Measurements from ENCODE around the gene LRRC3.

LRRC3 gene

DNA sequence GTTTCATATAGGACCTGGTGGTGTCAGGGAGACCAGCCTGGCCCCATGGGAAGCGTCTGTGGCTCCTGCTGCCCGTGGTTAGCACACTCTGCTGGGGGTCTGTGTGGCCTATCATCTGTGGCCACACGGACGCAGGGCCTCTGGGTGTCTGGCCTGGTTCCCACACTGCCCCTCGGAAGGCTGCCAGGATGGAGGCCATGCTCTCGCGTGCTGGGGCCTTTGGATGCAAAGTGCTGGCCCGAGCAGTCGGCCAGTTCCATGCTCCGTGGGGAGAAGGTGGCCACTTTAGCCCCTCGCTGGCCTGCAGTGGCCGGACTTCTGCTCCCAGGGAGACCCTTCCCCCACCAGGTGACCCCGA is 20.8 kb upstream of the LRRC3 start:
- peaks cover 33% of the 10 kb centered on the region for H3K4me1 ChIP-seq (ENCODE audit: control insufficient read depth, insufficient read depth, low read length)
- H3K4me3 ChIP-seq (ENCODE audit: low read length in 2 of 2) = no peak overlapping the region
- H3K9me3 ChIP-seq (ENCODE audit: control insufficient read depth in 2 of 2, low read length in 2 of 2) = no peaks in the 10 kb centered on the region
- H3K27ac ChIP-seq (ENCODE audit: low read length) = no peak overlapping the region
- no peaks in the 10 kb centered on the region for H3K36me3 ChIP-seq (ENCODE audit: control insufficient read depth in 2 of 2, insufficient read depth in 2 of 2, low read length in 2 of 2)
- H3K27me3 ChIP-seq (ENCODE audit: control insufficient read depth in 1 of 2, insufficient read depth in 2 of 2, low read length in 2 of 2) = no peaks in the 10 kb centered on the region
- no peak overlapping the region for H3K9ac ChIP-seq (ENCODE audit: low read length in 2 of 2)

DNA sequence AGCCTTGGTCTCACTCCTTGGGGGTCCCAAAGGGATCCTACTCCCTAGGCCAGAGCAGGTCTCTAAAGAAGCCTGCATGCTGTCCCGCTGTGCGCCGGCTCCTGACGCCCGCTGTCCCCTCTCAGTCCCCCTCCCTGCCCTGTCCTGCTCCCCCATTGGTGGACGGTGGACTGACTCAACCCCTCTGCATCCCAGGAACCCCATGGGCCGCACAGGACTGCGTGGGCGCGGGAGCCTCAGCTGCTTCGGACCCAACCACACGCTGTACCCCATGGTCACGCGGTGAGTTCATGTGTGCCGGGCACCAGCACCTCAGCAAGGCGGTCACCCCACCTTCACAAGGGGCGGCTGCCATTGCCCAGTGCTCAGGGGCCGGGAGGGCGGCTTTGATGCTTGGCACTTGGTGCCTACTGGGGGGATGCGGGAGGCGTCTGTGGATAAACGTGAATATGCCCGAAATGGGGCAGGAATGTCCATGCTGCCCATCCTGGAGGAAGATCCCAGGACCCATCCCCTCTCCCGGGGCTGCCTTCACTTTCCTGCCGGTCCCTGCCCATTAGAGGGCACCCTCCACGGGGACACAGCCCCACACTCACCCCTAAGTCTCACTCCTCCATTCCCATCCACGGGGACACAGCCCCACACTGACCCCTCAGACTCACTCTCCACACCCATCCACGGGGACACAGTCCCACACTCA is 20.2 kb upstream of the LRRC3 start:
- Histone ChIP-seq H3K9ac (ENCODE audit: low read length in 2 of 2) (no peak overlapping the region), H3K4me3 (ENCODE audit: low read length in 2 of 2) (no peak overlapping the region), H3K27ac (ENCODE audit: low read length) (no peak overlapping the region), H3K27me3 (ENCODE audit: control insufficient read depth in 1 of 2, insufficient read depth in 2 of 2, low read length in 2 of 2) (no peaks in the 10 kb centered on the region), H3K9me3 (ENCODE audit: control insufficient read depth in 2 of 2, low read length in 2 of 2) (no peaks in the 10 kb centered on the region), H3K36me3 (ENCODE audit: control insufficient read depth in 2 of 2, insufficient read depth in 2 of 2, low read length in 2 of 2) (no peaks in the 10 kb centered on the region), H3K4me1 (ENCODE audit: control insufficient read depth, insufficient read depth, low read length) (peaks cover 33% of the 10 kb centered on the region)

DNA sequence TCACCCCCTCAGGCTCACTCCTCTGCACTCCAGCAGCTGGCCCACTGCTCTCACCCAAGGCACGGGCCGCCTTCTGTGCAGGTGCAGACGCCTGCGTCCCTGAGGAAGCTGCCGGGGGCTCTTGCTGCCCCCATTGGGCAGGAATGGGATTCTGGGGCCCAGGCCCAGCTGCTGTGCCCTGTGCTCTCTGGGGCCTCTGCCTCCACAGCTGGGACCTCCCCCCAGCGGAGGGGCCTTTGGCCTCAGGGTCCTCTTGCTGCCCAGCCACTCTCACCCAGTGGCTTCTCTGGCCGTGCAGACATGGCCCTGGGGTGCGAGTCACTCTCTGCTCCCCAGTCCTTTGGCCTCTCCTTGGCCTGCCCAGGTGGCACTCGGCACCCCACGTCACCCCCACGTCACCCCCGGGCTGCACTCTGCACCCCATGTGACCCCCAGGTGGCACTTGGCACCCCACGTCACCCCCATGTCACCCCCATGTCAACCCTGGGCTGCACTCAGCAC is 19.1 kb upstream of the LRRC3 start:
- H3K9ac ChIP-seq (ENCODE audit: low read length in 2 of 2) = no peak overlapping the region
- no peak overlapping the region for H3K27ac ChIP-seq (ENCODE audit: low read length)
- peaks cover 35% of the 10 kb centered on the region for H3K4me1 ChIP-seq (ENCODE audit: control insufficient read depth, insufficient read depth, low read length)
- no peak overlapping the region for H3K4me3 ChIP-seq (ENCODE audit: low read length in 2 of 2)
- no peaks in the 10 kb centered on the region for H3K27me3 ChIP-seq (ENCODE audit: control insufficient read depth in 1 of 2, insufficient read depth in 2 of 2, low read length in 2 of 2)
- H3K9me3 ChIP-seq (ENCODE audit: control insufficient read depth in 2 of 2, low read length in 2 of 2) = no peaks in the 10 kb centered on the region
- no peaks in the 10 kb centered on the region for H3K36me3 ChIP-seq (ENCODE audit: control insufficient read depth in 2 of 2, insufficient read depth in 2 of 2, low read length in 2 of 2)

DNA sequence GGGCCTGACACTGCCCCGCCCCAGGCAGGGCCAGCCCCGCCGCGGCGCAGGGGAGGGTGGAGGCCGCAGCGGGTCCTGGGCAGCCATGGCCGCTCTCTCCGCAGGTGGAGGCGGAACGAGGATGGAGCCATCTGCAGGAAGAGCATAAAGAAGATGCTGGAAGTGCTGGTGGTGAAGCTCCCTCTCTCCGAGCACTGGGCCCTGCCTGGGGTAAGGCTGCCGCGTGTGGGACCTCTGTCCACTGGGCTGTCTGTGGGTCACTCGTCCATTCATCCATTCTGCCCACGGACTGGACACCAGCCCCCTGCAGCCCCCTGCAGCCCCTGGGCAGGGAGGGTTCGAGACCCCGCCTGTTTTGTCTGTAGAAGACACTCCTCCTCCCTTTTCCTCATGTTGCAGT is 18.4 kb upstream of the LRRC3 start:
- Histone ChIP-seq H3K36me3 (ENCODE audit: control insufficient read depth in 2 of 2, insufficient read depth in 2 of 2, low read length in 2 of 2) (no peaks in the 10 kb centered on the region), H3K9ac (ENCODE audit: low read length in 2 of 2) (peak overlapping the region in 1 of 2 donors; percentile 36), H3K27ac (ENCODE audit: low read length) (peak overlapping the region; percentile 92), H3K9me3 (ENCODE audit: control insufficient read depth in 2 of 2, low read length in 2 of 2) (no peaks in the 10 kb centered on the region), H3K4me3 (ENCODE audit: low read length in 2 of 2) (no peak overlapping the region), H3K27me3 (ENCODE audit: control insufficient read depth in 1 of 2, insufficient read depth in 2 of 2, low read length in 2 of 2) (no peaks in the 10 kb centered on the region), H3K4me1 (ENCODE audit: control insufficient read depth, insufficient read depth, low read length) (peaks cover 35% of the 10 kb centered on the region)

DNA sequence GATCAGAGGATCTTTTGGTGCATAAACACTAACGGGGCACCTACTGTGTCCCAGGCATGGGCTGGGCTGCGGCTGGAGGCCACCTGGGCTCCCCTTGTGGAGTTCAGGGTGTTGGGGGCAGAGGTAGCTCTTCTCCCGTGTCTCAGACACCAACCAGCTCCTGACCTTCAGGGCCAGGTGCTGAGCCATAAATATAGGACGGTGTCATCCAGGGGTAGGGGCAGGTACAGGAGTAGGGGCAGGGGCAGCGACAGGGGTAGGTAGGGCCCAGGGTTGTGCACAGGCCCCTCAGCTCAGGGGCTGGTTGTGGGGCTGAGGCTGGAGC is 18.0 kb upstream of the LRRC3 start:
- H3K27ac ChIP-seq (ENCODE audit: low read length) = peak overlapping the region; percentile 92
- H3K4me3 ChIP-seq (ENCODE audit: low read length in 2 of 2) = no peak overlapping the region
- H3K27me3 ChIP-seq (ENCODE audit: control insufficient read depth in 1 of 2, insufficient read depth in 2 of 2, low read length in 2 of 2) = no peaks in the 10 kb centered on the region

DNA sequence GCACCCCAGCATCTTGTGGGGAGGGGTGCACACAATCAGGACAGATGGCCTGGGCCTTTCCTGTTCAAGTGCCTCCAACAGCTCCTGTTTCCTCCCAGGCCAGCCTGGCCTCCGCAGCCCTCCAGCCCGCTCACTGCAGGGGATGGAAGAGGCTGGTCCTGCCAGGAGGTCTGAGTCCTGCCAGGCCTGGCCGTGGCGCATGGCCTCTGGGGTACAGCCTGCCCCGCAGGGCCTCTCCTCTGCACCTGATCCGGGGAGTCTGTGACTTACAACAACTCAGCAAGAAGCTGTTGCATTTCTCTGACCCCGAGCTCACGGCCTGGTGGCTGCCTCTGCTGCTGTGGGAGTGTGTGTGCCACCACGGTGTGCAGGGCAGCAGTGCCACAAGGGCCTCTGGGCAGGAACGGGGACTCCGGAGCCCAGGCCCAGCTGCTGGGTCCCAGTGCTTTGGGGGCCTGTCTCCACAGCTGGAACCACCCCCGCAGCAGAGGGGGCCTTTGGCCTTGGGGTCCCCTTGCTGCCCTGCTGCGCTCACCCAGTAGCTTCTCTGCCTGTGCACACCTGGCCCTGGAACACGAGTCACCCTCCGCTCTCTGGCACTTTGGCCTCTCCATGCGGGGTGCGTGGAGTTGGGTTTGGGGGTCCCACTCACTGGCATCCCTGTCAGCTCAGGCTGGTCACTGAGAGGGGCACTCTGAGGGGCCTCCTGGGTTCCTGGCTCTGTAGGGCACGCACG is 17.4 kb upstream of the LRRC3 start:
- Histone ChIP-seq H3K9ac (ENCODE audit: low read length in 2 of 2) (no peak overlapping the region), H3K27me3 (ENCODE audit: control insufficient read depth in 1 of 2, insufficient read depth in 2 of 2, low read length in 2 of 2) (no peaks in the 10 kb centered on the region), H3K36me3 (ENCODE audit: control insufficient read depth in 2 of 2, insufficient read depth in 2 of 2, low read length in 2 of 2) (no peaks in the 10 kb centered on the region), H3K9me3 (ENCODE audit: control insufficient read depth in 2 of 2, low read length in 2 of 2) (no peaks in the 10 kb centered on the region), H3K27ac (ENCODE audit: low read length) (peak overlapping the region; percentile 92), H3K4me3 (ENCODE audit: low read length in 2 of 2) (peak overlapping the region; percentile 22 to 54), H3K4me1 (ENCODE audit: control insufficient read depth, insufficient read depth, low read length) (peaks cover 35% of the 10 kb centered on the region)

More for the DNA sequence above, 18.0 kb upstream of the LRRC3 start:
- no peaks in the 10 kb centered on the region for H3K36me3 ChIP-seq (ENCODE audit: control insufficient read depth in 2 of 2, insufficient read depth in 2 of 2, low read length in 2 of 2)
- peaks cover 35% of the 10 kb centered on the region for H3K4me1 ChIP-seq (ENCODE audit: control insufficient read depth, insufficient read depth, low read length)
- H3K9ac ChIP-seq (ENCODE audit: low read length in 2 of 2) = peak overlapping the region in 1 of 2 donors; percentile 36
- no peaks in the 10 kb centered on the region for H3K9me3 ChIP-seq (ENCODE audit: control insufficient read depth in 2 of 2, low read length in 2 of 2)

DNA sequence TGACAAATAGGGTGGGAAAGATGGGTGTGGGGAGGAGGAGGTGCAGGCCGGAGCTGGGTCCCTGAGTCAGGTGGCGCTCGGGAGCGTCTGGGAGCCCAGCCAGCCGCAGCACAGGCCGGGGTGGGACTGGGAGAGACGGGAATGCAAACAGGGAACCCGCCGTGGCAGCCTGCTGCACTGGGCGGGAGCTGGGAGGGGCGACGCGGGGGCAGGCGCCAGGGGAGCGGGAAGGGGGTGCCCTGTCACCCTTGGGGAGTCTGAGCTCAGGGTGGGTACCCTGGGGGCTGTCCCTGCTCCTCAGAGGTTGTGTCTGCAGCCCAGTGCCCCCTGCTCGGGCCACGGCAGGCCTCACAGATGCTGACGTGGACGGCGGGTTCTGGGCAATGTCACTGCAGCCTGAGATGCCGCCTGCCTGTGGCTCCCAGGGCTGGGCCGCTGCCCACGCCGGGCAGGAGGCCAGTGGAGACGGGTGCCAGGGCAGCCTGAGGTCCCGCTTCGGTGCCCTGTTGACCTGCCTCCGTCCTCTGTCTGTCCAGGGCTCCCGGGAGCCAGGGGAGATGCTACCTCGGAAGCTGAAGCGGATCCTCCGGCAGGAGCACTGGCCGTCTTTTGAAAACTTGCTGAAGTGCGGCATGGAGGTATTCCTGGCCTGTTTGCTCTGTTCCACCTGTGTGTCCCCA is 16.6 kb upstream of the LRRC3 start:
- Histone ChIP-seq H3K4me1 (ENCODE audit: control insufficient read depth, insufficient read depth, low read length) (peaks cover 35% of the 10 kb centered on the region), H3K4me3 (ENCODE audit: low read length in 2 of 2) (peak overlapping the region; percentile 22 to 54), H3K9ac (ENCODE audit: low read length in 2 of 2) (peak overlapping the region in 1 of 2 donors; percentile 21), H3K27ac (ENCODE audit: low read length) (peak overlapping the region; percentile 92), H3K27me3 (ENCODE audit: control insufficient read depth in 1 of 2, insufficient read depth in 2 of 2, low read length in 2 of 2) (no peaks in the 10 kb centered on the region), H3K9me3 (ENCODE audit: control insufficient read depth in 2 of 2, low read length in 2 of 2) (no peaks in the 10 kb centered on the region), H3K36me3 (ENCODE audit: control insufficient read depth in 2 of 2, insufficient read depth in 2 of 2, low read length in 2 of 2) (no peaks in the 10 kb centered on the region)

DNA sequence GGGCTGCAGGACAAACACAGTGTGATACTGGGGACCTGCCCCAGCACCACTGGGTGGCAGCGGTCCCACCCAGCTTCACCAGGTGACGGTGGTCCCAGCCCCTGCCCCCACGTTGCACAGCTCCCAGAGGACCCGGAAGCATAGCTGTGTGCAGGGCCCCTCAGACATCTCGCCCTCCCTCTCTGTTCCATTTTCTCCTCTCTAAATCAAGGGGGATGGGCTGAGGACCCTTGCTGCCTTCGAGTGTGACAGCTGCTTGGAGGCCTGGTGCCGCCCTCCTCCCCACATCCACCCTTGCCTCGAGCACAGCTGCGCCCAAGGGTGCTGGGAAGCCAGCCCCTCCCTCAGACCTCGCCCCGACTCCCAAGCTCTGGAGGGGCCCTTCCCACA is 16.1 kb upstream of the LRRC3 start:
- Histone ChIP-seq H3K4me3 (ENCODE audit: low read length in 2 of 2) (peak overlapping the region in 1 of 2 donors; percentile 22), H3K27ac (ENCODE audit: low read length) (peak overlapping the region; percentile 92), H3K9me3 (ENCODE audit: control insufficient read depth in 2 of 2, low read length in 2 of 2) (no peaks in the 10 kb centered on the region), H3K27me3 (ENCODE audit: control insufficient read depth in 1 of 2, insufficient read depth in 2 of 2, low read length in 2 of 2) (no peaks in the 10 kb centered on the region), H3K9ac (ENCODE audit: low read length in 2 of 2) (peak overlapping the region in 1 of 2 donors; percentile 21), H3K36me3 (ENCODE audit: control insufficient read depth in 2 of 2, insufficient read depth in 2 of 2, low read length in 2 of 2) (no peaks in the 10 kb centered on the region), H3K4me1 (ENCODE audit: control insufficient read depth, insufficient read depth, low read length) (peaks cover 35% of the 10 kb centered on the region)

DNA sequence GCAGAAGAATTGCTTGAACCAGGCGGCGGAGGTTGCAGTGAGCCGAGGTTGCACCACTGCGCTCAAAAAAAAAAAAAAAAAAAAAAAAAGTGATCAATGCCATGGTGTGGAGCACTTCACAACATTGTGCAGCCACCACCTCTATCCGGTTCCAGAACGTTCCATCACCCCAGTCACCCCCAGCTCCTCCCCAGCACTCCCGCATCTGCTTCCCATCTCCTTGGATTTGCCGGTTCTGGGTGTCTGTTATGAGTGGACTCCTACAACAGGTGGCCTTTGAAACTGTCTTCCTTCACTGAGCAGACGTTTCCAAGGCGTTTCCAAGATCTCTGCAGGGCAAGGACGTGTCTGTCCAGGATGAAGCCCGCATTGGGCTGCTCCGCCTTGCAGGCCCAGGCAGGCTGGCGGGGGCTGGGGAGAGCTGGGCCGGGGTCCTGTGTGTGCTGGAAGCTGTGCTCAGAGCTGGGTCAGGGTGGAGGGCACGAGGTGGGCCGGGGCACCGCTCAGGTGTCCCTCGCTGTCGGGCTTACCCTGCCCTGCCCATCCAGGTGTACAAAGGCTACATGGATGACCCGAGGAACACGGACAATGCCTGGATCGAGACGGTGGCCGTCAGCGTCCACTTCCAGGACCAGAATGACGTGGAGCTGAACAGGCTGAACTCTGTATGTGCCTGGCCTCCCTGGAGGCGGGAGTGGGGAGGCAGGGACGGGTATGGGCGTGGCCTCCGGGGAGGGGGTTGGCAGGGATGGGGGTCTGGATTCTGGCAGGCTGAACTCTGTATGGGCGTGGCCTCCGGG is 14.9 kb upstream of the LRRC3 start:
- Histone ChIP-seq H3K27me3 (ENCODE audit: control insufficient read depth in 1 of 2, insufficient read depth in 2 of 2, low read length in 2 of 2) (no peaks in the 10 kb centered on the region), H3K4me3 (ENCODE audit: low read length in 2 of 2) (no peak overlapping the region), H3K9me3 (ENCODE audit: control insufficient read depth in 2 of 2, low read length in 2 of 2) (no peaks in the 10 kb centered on the region)

DNA sequence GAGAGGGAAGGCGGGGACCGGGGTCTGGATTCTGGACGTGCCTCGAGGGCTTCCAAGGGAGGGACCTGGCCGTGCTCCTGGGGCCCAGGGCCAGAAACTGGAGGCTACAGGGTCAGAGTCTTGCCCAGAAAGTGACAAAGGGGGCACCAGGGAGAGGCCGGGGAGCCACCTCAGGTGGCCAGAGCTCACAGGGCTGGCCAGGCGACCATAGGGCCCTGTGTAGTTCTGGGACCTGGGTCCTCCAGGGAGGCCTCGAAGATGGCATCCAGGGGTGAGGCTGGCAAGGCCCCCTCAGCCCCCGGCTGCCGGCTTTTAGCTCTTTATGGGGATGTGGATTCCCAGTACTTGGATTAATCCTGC is 14.3 kb upstream of the LRRC3 start:
- Histone ChIP-seq H3K27me3 (ENCODE audit: control insufficient read depth in 1 of 2, insufficient read depth in 2 of 2, low read length in 2 of 2) (no peaks in the 10 kb centered on the region), H3K4me3 (ENCODE audit: low read length in 2 of 2) (no peak overlapping the region), H3K27ac (ENCODE audit: low read length) (no peak overlapping the region), H3K9ac (ENCODE audit: low read length in 2 of 2) (no peak overlapping the region), H3K36me3 (ENCODE audit: control insufficient read depth in 2 of 2, insufficient read depth in 2 of 2, low read length in 2 of 2) (no peaks in the 10 kb centered on the region), H3K4me1 (ENCODE audit: control insufficient read depth, insufficient read depth, low read length) (peaks cover 32% of the 10 kb centered on the region), H3K9me3 (ENCODE audit: control insufficient read depth in 2 of 2, low read length in 2 of 2) (no peaks in the 10 kb centered on the region)

More for the DNA sequence above, 14.9 kb upstream of the LRRC3 start:
- H3K36me3 ChIP-seq (ENCODE audit: control insufficient read depth in 2 of 2, insufficient read depth in 2 of 2, low read length in 2 of 2) = no peaks in the 10 kb centered on the region
- no peak overlapping the region for H3K9ac ChIP-seq (ENCODE audit: low read length in 2 of 2)
- peaks cover 35% of the 10 kb centered on the region for H3K4me1 ChIP-seq (ENCODE audit: control insufficient read depth, insufficient read depth, low read length)
- H3K27ac ChIP-seq (ENCODE audit: low read length) = no peak overlapping the region
